Activated T-helper 1 cell treated with anti-CD3 and anti-CD28 coated beads, Interleukin-2, amount 50 U/mL, for 16 hours (primary cell): Measurements from ENCODE around the gene GPC4.
"Not testable (repeated sequence)": the region's sequence is repeated elsewhere in the genome, so short reads cannot be mapped to it uniquely, and the experiment has no call there.

Source experiments
- DNase-seq, 2 donors: peaks; one replicate each; pipeline ENCODE4 v3.0.0-alpha.2; 2020; ENCODE audit warnings: low read depth in 1 of 2, low spot score in 1 of 2

Gene GPC4

GRCh38 chrX:133307637-133308498 is 107.4 kb downstream of the GPC4 start:
- no peak for DNase-seq

- DNase-seq, result no peak
Observed at GRCh38 chrX:133307094-133307493, 108.2 kb downstream of the GPC4 start.

GRCh38 chrX:133306316-133306715 is 109.0 kb downstream of the GPC4 start:
- no peak for DNase-seq

- DNase-seq, result no peak
Observed at GRCh38 chrX:133305348-133305747, 109.9 kb downstream of the GPC4 start.

- no peak for DNase-seq
Observed at GRCh38 chrX:133302775-133303445, 112.4 kb downstream of the GPC4 start.

- no peak for DNase-seq
Observed at GRCh38 chrX:133300591-133300990, 114.7 kb downstream of the GPC4 start.

- DNase-seq, result no peak
Observed at GRCh38 chrX:133297284-133297683, 118.0 kb downstream of the GPC4 start.

GRCh38 chrX:133294126-133294525 is 121.2 kb downstream of the GPC4 start:
- no peak for DNase-seq

GRCh38 chrX:133290076-133290475 is 125.2 kb downstream of the GPC4 start:
- no peak for DNase-seq

GRCh38 chrX:133287860-133288259 is 127.4 kb downstream of the GPC4 start:
- no peak for DNase-seq

- DNase-seq, result no peak
Observed at GRCh38 chrX:133285341-133285740, 129.9 kb downstream of the GPC4 start.

- not testable (repeated sequence) for DNase-seq
Observed at GRCh38 chrX:133279112-133279730, 136.1 kb downstream of the GPC4 start.

- no peak for DNase-seq
Observed at GRCh38 chrX:133273180-133273579, 142.1 kb downstream of the GPC4 start.

- DNase-seq, result no peak
Observed at GRCh38 chrX:133269168-133269567, 146.1 kb downstream of the GPC4 start.

GRCh38 chrX:133267621-133268020 is 147.7 kb downstream of the GPC4 start:
- DNase-seq, result no peak

GRCh38 chrX:133265331-133265730 is 150.0 kb downstream of the GPC4 start:
- no peak for DNase-seq

- no peak for DNase-seq
Observed at GRCh38 chrX:133258481-133258880, 156.8 kb downstream of the GPC4 start.

- DNase-seq, result no peak
Observed at GRCh38 chrX:133254666-133255065, 160.6 kb downstream of the GPC4 start.

GRCh38 chrX:133251204-133251603 is 164.1 kb downstream of the GPC4 start:
- no peak for DNase-seq

GRCh38 chrX:133250184-133251100 is 164.8 kb downstream of the GPC4 start:
- DNase-seq, result no peak
